Karpas-422 (cell line): Measurements from ENCODE around the gene SMIM23. TPM values are rescaled to one million over a fixed set of nuclear protein-coding genes. Genes with fewer than 3 reads are reported as not detected.
"Not testable (repeated sequence)": the region's sequence is repeated elsewhere in the genome, so short reads cannot be mapped to it uniquely, and the experiment has no call there.

ENCODE experiments used
- DNase-seq: peaks from one replicate; pipeline ENCODE4 v3.0.0-alpha.2; 2015
- H2AFZ ChIP-seq: fragments of 200-600 bp; sonication (generic); 2 replicates; pipeline ENCODE4 v1.6.1; 2014; ENCODE audit warnings: antibody characterized with exemption, low read length, mixed read lengths
- H3K27ac ChIP-seq: fragments of 200-600 bp; sonication (generic); 2 replicates; pipeline ENCODE4 v1.5.1; 2014; ENCODE audit warnings: mild to moderate bottlenecking, low read length, moderate library complexity
- H3K27me3 ChIP-seq: fragments of 200-600 bp; sonication (generic); 2 replicates; pipeline ENCODE4 v1.6.1; 2014; ENCODE audit warnings: low read length, mixed read lengths
- H3K36me3 ChIP-seq: fragments of 200-600 bp; sonication (generic); 2 replicates; pipeline ENCODE4 v1.6.1; 2014; ENCODE audit warnings: low read length, mixed read lengths; ENCODE audit not compliant: insufficient read depth
- H3K4me1 ChIP-seq: fragments of 200-600 bp; sonication (generic); 2 replicates; pipeline ENCODE4 v1.6.1; 2014; ENCODE audit warnings: mild to moderate bottlenecking, low read length, mixed read lengths
- H3K4me2 ChIP-seq: fragments of 200-600 bp; sonication (generic); 2 replicates; pipeline ENCODE4 v1.6.1; 2014; ENCODE audit warnings: low read length, low read depth, mild to moderate bottlenecking; ENCODE audit not compliant: poor library complexity, severe bottlenecking
- H3K4me3 ChIP-seq: fragments of 200-600 bp; sonication (generic); 2 replicates; pipeline ENCODE4 v1.5.1; 2014; ENCODE audit warnings: mild to moderate bottlenecking, antibody characterized with exemption, low read length, mixed read lengths
- H3K79me2 ChIP-seq: fragments of 200-600 bp; sonication (generic); 2 replicates; pipeline ENCODE4 v1.6.1; 2014; ENCODE audit warnings: mild to moderate bottlenecking, low read length, mixed read lengths
- H3K9ac ChIP-seq: fragments of 200-600 bp; sonication (generic); 2 replicates; pipeline ENCODE4 v1.6.0; 2014; ENCODE audit warnings: low read length
- H3K9me2 ChIP-seq: fragments of 200-600 bp; sonication (generic), shearing (Covaris generic); replicated peaks from 2 replicates; pipeline ENCODE4 v1.6.0; 2014; ENCODE audit warnings: mild to moderate bottlenecking, low read length, moderate library complexity; ENCODE audit not compliant: insufficient read depth
- H3K9me3 ChIP-seq: fragments of 300-700, 200-600 bp; sonication (generic); 2 replicates; pipeline ENCODE4 v1.6.1; 2014; ENCODE audit warnings: low read length, mixed read lengths
- H4K20me1 ChIP-seq: fragments of 200-600 bp; sonication (generic); 2 replicates; pipeline ENCODE4 v1.6.1; 2014; ENCODE audit warnings: mild to moderate bottlenecking, antibody characterized with exemption, low read length, low read depth; ENCODE audit not compliant: insufficient read depth
- total RNA-seq: library from RNA; depleted of rRNA; stranded (reverse); fragments of >200 nt; shearing (Covaris generic); gene quantifications from 2 replicates; pipeline ENCODE4 v1.2.3, GENCODE V29; 2014; ENCODE audit warnings: low replicate concordance

The SMIM23 gene
- total RNA-seq, 1 experiment from 2014 or later, result not detected

GRCh38 chr5:171776770-171777759 lies 8.6 kb upstream of the SMIM23 start:
- Histone ChIP-seq H3K9me3 (no peaks in the 10 kb centered on the region), H3K36me3 (no peaks in the 10 kb centered on the region), H3K79me2 (no peaks in the 10 kb centered on the region), H3K9ac (no peak overlapping the region), H3K27me3 (no peaks in the 10 kb centered on the region), H2AFZ (no peak overlapping the region), H3K4me2 (no peak overlapping the region), H3K9me2 (no peaks in the 10 kb centered on the region), H3K27ac (no peak overlapping the region), H4K20me1 (no peaks in the 10 kb centered on the region), H3K4me1 (no peaks in the 10 kb centered on the region), H3K4me3 (no peak overlapping the region)
- no peak for DNase-seq

GRCh38 chr5:171781744-171782143 lies 3.9 kb upstream of the SMIM23 start:
- not testable (repeated sequence) for H3K27me3 ChIP-seq, H2AFZ ChIP-seq, H3K4me3 ChIP-seq, H3K9ac ChIP-seq, H3K36me3 ChIP-seq, H3K9me2 ChIP-seq, H3K9me3 ChIP-seq, H3K4me2 ChIP-seq, H4K20me1 ChIP-seq, H3K79me2 ChIP-seq, H3K27ac ChIP-seq, H3K4me1 ChIP-seq
- peak; percentile 42 for DNase-seq

- Histone ChIP-seq H3K4me2 (no peak overlapping the region), H3K27ac (no peak overlapping the region), H4K20me1 (no peaks in the 10 kb centered on the region), H3K79me2 (no peaks in the 10 kb centered on the region), H2AFZ (no peak overlapping the region), H3K4me3 (no peak overlapping the region), H3K9ac (no peak overlapping the region), H3K9me2 (no peaks in the 10 kb centered on the region), H3K36me3 (no peaks in the 10 kb centered on the region), H3K9me3 (no peaks in the 10 kb centered on the region), H3K4me1 (no peaks in the 10 kb centered on the region), H3K27me3 (no peaks in the 10 kb centered on the region)
- no peak for DNase-seq
Observed at GRCh38 chr5:171782332-171782966, 3.2 kb upstream of the SMIM23 start.

- H3K9me2 ChIP-seq, result no peaks in the 10 kb centered on the region
- no peak overlapping the region for H3K4me2 ChIP-seq
- no peaks in the 10 kb centered on the region for H3K79me2 ChIP-seq
- H3K4me1 ChIP-seq, result no peaks in the 10 kb centered on the region
- no peak overlapping the region for H3K27ac ChIP-seq
- no peaks in the 10 kb centered on the region for H3K27me3 ChIP-seq
- no peak overlapping the region for H2AFZ ChIP-seq
- no peaks in the 10 kb centered on the region for H3K9me3 ChIP-seq
- no peaks in the 10 kb centered on the region for H4K20me1 ChIP-seq
- H3K9ac ChIP-seq, result no peak overlapping the region
- no peak for DNase-seq
- no peak overlapping the region for H3K4me3 ChIP-seq
- no peaks in the 10 kb centered on the region for H3K36me3 ChIP-seq
Observed at GRCh38 chr5:171783051-171783450, 2.6 kb upstream of the SMIM23 start.

- H2AFZ ChIP-seq, result no peak overlapping the region
- H3K27ac ChIP-seq, result no peak overlapping the region
- no peaks in the 10 kb centered on the region for H3K27me3 ChIP-seq
- H3K4me2 ChIP-seq, result no peak overlapping the region
- H3K9me2 ChIP-seq, result no peaks in the 10 kb centered on the region
- no peak for DNase-seq
- H3K9ac ChIP-seq, result no peak overlapping the region
- no peaks in the 10 kb centered on the region for H3K9me3 ChIP-seq
- H3K36me3 ChIP-seq, result no peaks in the 10 kb centered on the region
- no peaks in the 10 kb centered on the region for H3K79me2 ChIP-seq
- no peaks in the 10 kb centered on the region for H4K20me1 ChIP-seq
- H3K4me3 ChIP-seq, result no peak overlapping the region
- no peaks in the 10 kb centered on the region for H3K4me1 ChIP-seq
Observed at GRCh38 chr5:171789353-171789752, 3.7 kb downstream of the SMIM23 start.

GRCh38 chr5:171790408-171790807 lies 4.8 kb downstream of the SMIM23 start:
- Histone ChIP-seq H3K9me2 (no peaks in the 10 kb centered on the region), H4K20me1 (no peaks in the 10 kb centered on the region), H3K4me2 (no peak overlapping the region), H3K36me3 (no peaks in the 10 kb centered on the region), H3K79me2 (no peaks in the 10 kb centered on the region), H3K27me3 (no peaks in the 10 kb centered on the region), H3K9ac (no peak overlapping the region), H3K9me3 (no peaks in the 10 kb centered on the region), H3K4me3 (no peak overlapping the region), H2AFZ (no peak overlapping the region), H3K27ac (no peak overlapping the region), H3K4me1 (no peaks in the 10 kb centered on the region)
- no peak for DNase-seq

GRCh38 chr5:171794470-171794960 lies 8.9 kb downstream of the SMIM23 start:
- Histone ChIP-seq H3K9ac (no peak overlapping the region), H4K20me1 (no peaks in the 10 kb centered on the region), H2AFZ (no peak overlapping the region), H3K27me3 (no peaks in the 10 kb centered on the region), H3K9me2 (no peaks in the 10 kb centered on the region), H3K4me3 (no peak overlapping the region), H3K36me3 (no peaks in the 10 kb centered on the region), H3K9me3 (no peaks in the 10 kb centered on the region), H3K4me1 (no peaks in the 10 kb centered on the region), H3K4me2 (no peak overlapping the region), H3K27ac (no peak overlapping the region), H3K79me2 (no peaks in the 10 kb centered on the region)
- no peak for DNase-seq

- no peak for DNase-seq
- Histone ChIP-seq H3K4me2 (no peak overlapping the region), H3K79me2 (no peaks in the 10 kb centered on the region), H3K4me1 (no peaks in the 10 kb centered on the region), H3K9ac (no peak overlapping the region), H3K36me3 (no peaks in the 10 kb centered on the region), H3K27ac (no peak overlapping the region), H3K4me3 (no peak overlapping the region), H3K9me2 (no peaks in the 10 kb centered on the region), H2AFZ (no peak overlapping the region), H4K20me1 (no peaks in the 10 kb centered on the region), H3K9me3 (no peaks in the 10 kb centered on the region), H3K27me3 (no peaks in the 10 kb centered on the region)
Observed at GRCh38 chr5:171795381-171795780, 9.8 kb downstream of the SMIM23 start.
